Upper lobe of right lung (tissue), 1 donor: ENCODE data around the gene PPP3R1. TPM values are rescaled to one million over a fixed set of nuclear protein-coding genes. Genes with fewer than 3 reads are reported as not detected.

Experiments
- ATAC-seq: fragments of 200-7000 bp; cut with Tn5 transposase; one replicate; pipeline ENCODE4 v1.9.1; 2020; ENCODE audit warnings: mild to moderate bottlenecking, moderate library complexity
- DNase-seq: peaks from one replicate; pipeline ENCODE4 v3.0.0-alpha.2; 2020
- H3K27ac ChIP-seq: fragments of 200-600 bp; one replicate; pipeline ENCODE4 v1.8.0; 2022
- H3K27me3 ChIP-seq: fragments of 200-600 bp; one replicate; pipeline ENCODE4 v1.8.0; 2022; ENCODE audit warnings: mild to moderate bottlenecking
- H3K36me3 ChIP-seq: fragments of 200-600 bp; one replicate; pipeline ENCODE4 v1.8.0; 2022
- H3K4me1 ChIP-seq: fragments of 200-600 bp; one replicate; pipeline ENCODE4 v1.8.0; 2022
- H3K4me3 ChIP-seq: fragments of 200-600 bp; one replicate; pipeline ENCODE4 v1.8.0; 2022; ENCODE audit warnings: mild to moderate bottlenecking
- H3K9me3 ChIP-seq: fragments of 200-600 bp; one replicate; pipeline ENCODE4 v1.8.0; 2022
- CTCF ChIP-seq: fragments of 200-600 bp; IDR thresholded peaks from one replicate; pipeline ENCODE4 v1.8.0; 2022; ENCODE audit warnings: antibody characterized with exemption
- intact Hi-C: fragments of 100-400 bp; cut with DNase I; formaldehyde crosslinking; loops from one replicate; pipeline ENCODE4 v1.11.0; 2022
- total RNA-seq: library from RNA; stranded (reverse); fragmentation: NEBNext Ultra II Directional; extraction: Animal tissue kit (Norgen Biotek cat#: 25700); gene quantifications from one replicate; pipeline ENCODE4 v1.2.1, GENCODE V29; 2021
- donor health status: DM: no; HTN: yes; CAD: no; lungs with severe emphysema.

The PPP3R1 gene
- total RNA-seq, 1 donor from 2014 or later: 59.2 TPM

DNA sequence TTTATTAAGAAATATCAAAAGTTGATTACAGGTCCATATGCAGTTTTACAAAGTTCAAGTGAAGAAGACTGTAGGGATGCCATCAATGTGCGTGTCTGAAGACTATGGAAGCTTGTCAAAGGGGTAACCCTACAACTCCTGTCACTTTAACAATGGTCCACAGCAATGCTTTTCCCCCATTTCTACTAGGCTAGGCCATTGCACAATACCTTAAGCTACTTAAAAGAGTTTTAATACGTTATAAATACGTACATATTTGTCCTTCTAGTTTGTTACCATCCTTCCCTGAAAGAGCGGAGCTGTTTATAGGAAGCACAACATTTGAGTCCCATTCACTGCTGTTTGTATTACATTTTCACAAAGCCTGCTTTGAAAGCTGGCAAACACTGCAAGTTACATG lies 40.7 kb upstream of the PPP3R1 start:
- no peak for TF ChIP-seq CTCF
- ATAC-seq: no peak
- H3K4me1 ChIP-seq: peaks cover 6% of the 10 kb centered on the region

GRCh38 chr2:68292108-68292710 lies 39.9 kb upstream of the PPP3R1 start:
- H3K27me3 ChIP-seq: no peaks in the 10 kb centered on the region
- H3K4me3 ChIP-seq: no peak overlapping the region
- peak; percentile 69 for TF ChIP-seq CTCF
- H3K36me3 ChIP-seq: no peaks in the 10 kb centered on the region
- no peaks in the 10 kb centered on the region for H3K9me3 ChIP-seq
- DNase-seq: no peak
- H3K27ac ChIP-seq: no peak overlapping the region
- peak; percentile 73 for ATAC-seq
- H3K4me1 ChIP-seq: peaks cover 12% of the 10 kb centered on the region
- intact Hi-C loops: no loop called here

More for the DNA sequence above, 40.7 kb upstream of the PPP3R1 start:
- Histone ChIP-seq H3K4me3 (no peak overlapping the region), H3K9me3 (no peaks in the 10 kb centered on the region), H3K27ac (no peak overlapping the region), H3K27me3 (no peaks in the 10 kb centered on the region), H3K36me3 (no peaks in the 10 kb centered on the region)
- intact Hi-C loops: no loop called here
- no peak for DNase-seq

DNA sequence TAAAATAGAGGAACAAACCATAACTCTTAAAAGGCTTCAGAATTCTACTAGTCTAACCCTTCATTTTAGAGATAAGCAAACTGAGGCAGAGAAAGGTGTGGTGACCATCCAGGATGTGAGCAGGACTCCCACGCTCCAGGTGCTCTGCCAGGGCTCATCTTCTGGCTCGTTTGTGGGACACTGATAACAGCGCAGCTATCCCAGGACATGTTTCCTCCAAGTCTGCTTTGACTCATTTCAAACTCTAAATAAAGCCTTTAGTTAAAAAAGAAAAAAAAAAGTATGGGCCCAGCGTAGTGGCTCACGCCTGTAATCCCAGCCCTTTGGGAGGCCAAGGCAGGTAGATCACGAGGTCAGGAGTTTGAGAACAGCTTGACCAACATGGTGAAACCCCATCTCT lies 39.0 kb upstream of the PPP3R1 start:
- Histone ChIP-seq H3K9me3 (no peaks in the 10 kb centered on the region), H3K27ac (no peak overlapping the region), H3K4me3 (no peak overlapping the region), H3K36me3 (no peaks in the 10 kb centered on the region), H3K4me1 (peaks cover 15% of the 10 kb centered on the region), H3K27me3 (no peaks in the 10 kb centered on the region)
- intact Hi-C loops: no loop called here
- TF ChIP-seq CTCF: no peak
- ATAC-seq: no peak
- no peak for DNase-seq

DNA sequence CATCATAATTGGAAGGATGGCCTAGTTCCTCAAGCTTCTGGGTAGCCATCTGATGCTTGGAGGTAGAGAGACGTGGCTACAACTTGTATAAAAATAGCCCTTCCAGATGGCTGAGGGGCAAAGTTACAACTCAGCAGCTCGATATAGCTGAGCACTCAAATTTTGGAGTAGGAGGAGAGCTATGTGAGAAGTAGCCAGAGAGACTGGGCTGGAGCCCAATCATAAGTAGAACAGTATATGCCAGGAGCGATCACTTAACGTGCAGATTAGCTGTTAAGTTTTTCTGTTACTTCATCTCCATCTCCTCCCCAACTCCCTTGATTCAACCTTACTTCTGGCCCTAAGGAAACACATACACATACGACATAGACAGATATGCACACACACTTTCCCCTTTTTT lies 38.6 kb upstream of the PPP3R1 start:
- no peak overlapping the region for H3K27ac ChIP-seq
- H3K36me3 ChIP-seq: no peaks in the 10 kb centered on the region
- no peak overlapping the region for H3K4me3 ChIP-seq
- intact Hi-C loops: no loop called here
- no peak for TF ChIP-seq CTCF
- ATAC-seq (no peak), DNase-seq (no peak)
- H3K9me3 ChIP-seq: no peaks in the 10 kb centered on the region
- H3K27me3 ChIP-seq: no peaks in the 10 kb centered on the region
- H3K4me1 ChIP-seq: peaks cover 15% of the 10 kb centered on the region

- DNase-seq (no peak), ATAC-seq (peak; percentile 75)
- TF ChIP-seq CTCF: no peak
- Histone ChIP-seq H3K36me3 (no peaks in the 10 kb centered on the region), H3K4me3 (no peak overlapping the region), H3K9me3 (no peaks in the 10 kb centered on the region), H3K27me3 (no peaks in the 10 kb centered on the region), H3K4me1 (peaks cover 15% of the 10 kb centered on the region), H3K27ac (peak overlapping the region; percentile 40)
- intact Hi-C loops: no loop called here
These were observed 35.5 kb upstream of the PPP3R1 start for GRCh38 chr2:68287580-68288441.
